ENCODE results near the gene TP73.

TP73 gene

GRCh38 chr1:3649342-3650247 is 2.7 kb upstream of the TP73 start, which contains the start of gene WRAP73:
Gene WRAP73 (minus strand): TSS chr1:3650103. CDS start chr1:3649999, 104 bp downstream.
- no peak for TF ChIP-seq ZNF274 (IDR thresholded peaks at IDR 0.05; ENCODE audit: low read depth, low read length)
- peak within 1 kb of the TSS; percentile 86 for H3K4me3 ChIP-seq (ENCODE audit: low read length)

- TF ChIP-seq ZNF274 (IDR thresholded peaks at IDR 0.05; ENCODE audit: low read depth, low read length): no peak
- H3K4me3 ChIP-seq (ENCODE audit: low read length): no peak overlapping the region
Observed at GRCh38 chr1:3650248-3651025, 1.9 kb upstream of the TP73 start.

DNA sequence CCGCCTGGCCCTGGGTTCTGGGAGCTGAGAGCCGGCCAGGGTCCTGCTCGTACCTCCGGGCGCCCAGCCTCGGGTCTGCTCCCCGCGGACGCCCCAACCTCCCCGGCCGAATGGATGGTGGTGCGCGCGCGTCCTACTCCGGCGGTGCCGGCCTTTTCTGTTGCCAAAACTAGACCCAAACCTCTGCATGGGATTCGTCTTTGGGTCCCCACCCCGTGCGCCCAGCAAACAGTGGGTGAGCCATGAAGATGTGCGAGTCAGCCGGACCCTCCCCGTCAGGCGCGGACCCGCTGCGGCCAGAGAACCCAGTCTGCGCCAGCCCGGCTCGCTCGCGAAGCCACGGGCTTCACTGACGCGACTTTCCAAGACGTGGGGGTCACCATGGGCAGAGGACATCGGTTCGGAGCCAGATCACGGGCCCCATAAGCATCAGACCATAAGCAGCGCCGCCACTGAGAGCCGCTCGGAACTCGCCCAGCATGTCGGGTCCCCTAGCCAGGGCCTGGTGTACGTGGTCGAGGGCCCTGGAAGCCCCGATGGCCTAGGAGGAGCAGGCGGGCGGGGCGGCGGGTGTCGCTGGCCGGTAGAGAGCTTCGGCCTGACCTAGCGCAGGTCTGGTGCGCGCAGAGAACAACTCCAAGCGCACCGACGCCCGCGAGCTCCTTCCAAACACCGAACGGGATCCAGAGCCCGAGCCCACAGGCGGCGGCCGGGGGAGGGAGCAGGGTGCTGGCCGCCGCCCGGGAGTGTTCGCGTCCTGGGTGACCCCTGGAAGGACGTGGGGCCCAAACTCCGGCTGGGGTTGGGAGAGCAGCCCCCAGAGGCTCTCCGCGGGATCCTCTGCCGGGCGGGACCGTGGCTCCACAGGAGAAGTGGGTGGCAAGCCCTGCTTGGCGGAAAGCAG is 1.0 kb upstream of the TP73 start:
- no peak for TF ChIP-seq ZNF274 (IDR thresholded peaks at IDR 0.05; ENCODE audit: low read depth, low read length)
- no peak overlapping the region for H3K4me3 ChIP-seq (ENCODE audit: low read length)

GRCh38 chr1:3652548-3653285 is 401 bp downstream of the TP73 start:
- peak overlapping the region; percentile 33 for H3K4me3 ChIP-seq (ENCODE audit: low read length)
- no peak for TF ChIP-seq ZNF274 (IDR thresholded peaks at IDR 0.05; ENCODE audit: low read depth, low read length)

GRCh38 chr1:3653286-3653618 is 936 bp downstream of the TP73 start:
- H3K4me3 ChIP-seq (ENCODE audit: low read length): peak overlapping the region; percentile 33
- no peak for TF ChIP-seq ZNF274 (IDR thresholded peaks at IDR 0.05; ENCODE audit: low read depth, low read length)

GRCh38 chr1:3654549-3655281 is 2.4 kb downstream of the TP73 start:
- TF ChIP-seq ZNF274 (IDR thresholded peaks at IDR 0.05; ENCODE audit: low read depth, low read length): no peak

GRCh38 chr1:3656450-3657095 is 4.3 kb downstream of the TP73 start:
- H3K4me3 ChIP-seq (ENCODE audit: low read length): no peak overlapping the region
- no peak for TF ChIP-seq ZNF274 (IDR thresholded peaks at IDR 0.05; ENCODE audit: low read depth, low read length)

More at GRCh38 chr1:3654549-3655281, 2.4 kb downstream of the TP73 start:
- no peak overlapping the region for H3K4me3 ChIP-seq (ENCODE audit: low read length)

DNA sequence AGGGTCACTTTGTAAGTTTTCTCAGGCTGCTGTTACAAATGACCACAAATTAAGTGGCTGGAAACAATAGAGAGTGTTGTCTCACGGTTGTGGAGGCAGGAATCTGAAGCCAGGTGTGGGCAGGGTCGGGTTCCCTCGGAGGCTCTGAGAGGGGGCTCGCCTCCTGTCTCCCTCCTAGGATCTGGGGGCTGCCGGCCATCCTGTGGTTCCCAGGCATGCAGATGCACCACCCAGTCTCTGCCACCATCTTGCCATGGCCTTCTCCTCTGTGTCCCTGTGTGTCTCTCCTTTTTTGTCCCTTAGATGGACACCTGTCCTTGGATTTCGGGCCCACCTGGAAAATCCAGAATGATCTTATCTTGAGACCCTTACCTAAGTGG is 4.8 kb downstream of the TP73 start:
- no peak for TF ChIP-seq ZNF274 (IDR thresholded peaks at IDR 0.05; ENCODE audit: low read depth, low read length)
- H3K4me3 ChIP-seq (ENCODE audit: low read length): no peak overlapping the region

DNA sequence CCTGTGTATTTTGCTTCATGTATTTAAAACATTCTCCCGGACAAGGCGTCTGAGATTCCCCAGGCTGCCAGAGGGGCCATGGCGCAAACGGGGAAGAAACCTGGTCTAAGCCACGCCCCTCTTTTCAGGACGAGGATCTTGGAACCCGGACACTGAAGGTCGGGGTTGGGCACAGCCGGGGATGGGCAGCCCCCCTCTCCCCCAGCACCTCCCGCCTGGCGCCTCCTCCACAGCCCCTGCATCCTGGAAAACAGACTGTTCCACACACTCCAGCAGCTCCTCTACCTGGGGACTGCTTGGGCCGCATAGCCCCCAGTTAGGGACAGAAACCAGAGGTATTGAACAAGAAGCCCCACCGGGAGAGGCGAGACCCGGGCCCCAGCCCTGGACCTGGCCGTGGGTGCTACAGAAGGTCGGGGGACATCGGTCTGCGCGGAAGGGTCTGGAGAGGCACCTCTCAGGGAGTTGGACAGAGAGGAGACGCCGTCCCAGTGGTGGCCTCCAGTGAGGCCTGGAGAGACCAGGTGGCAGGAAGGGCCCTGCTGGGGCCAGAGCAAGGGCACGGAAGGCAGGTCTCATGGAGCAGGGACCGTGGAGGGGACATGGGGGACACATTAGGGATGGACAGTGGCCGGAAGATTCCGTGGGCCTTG is 5.4 kb downstream of the TP73 start:
- no peak overlapping the region for H3K4me3 ChIP-seq (ENCODE audit: low read length)
- TF ChIP-seq ZNF274 (IDR thresholded peaks at IDR 0.05; ENCODE audit: low read depth, low read length): no peak

- no peak overlapping the region for H3K4me3 ChIP-seq (ENCODE audit: low read length)
- TF ChIP-seq ZNF274 (IDR thresholded peaks at IDR 0.05; ENCODE audit: low read depth, low read length): no peak
Observed at GRCh38 chr1:3658231-3658615, 5.9 kb downstream of the TP73 start.

DNA sequence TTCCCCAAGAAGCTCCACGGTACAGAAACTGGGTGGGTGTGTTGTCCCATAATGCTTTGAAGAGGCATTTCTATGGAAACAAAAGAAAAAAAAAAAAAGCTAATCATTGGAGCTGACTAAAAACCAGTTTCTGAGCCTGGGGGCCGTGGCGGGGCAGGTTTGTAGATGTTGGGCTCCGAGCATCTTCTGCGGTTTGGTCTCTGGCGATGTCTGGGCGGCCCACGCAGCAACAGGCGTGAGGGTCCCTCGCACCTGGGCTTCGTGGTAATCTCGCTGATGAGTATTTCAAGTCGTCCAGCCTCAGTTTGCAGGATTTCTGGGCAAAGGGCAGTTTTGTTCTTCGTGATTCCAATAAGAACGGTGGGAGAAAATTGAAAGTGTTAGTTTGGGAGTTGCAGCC is 6.8 kb downstream of the TP73 start:
- no peak for TF ChIP-seq ZNF274 (IDR thresholded peaks at IDR 0.05; ENCODE audit: low read depth, low read length)
- H3K4me3 ChIP-seq (ENCODE audit: low read length): no peak overlapping the region

DNA sequence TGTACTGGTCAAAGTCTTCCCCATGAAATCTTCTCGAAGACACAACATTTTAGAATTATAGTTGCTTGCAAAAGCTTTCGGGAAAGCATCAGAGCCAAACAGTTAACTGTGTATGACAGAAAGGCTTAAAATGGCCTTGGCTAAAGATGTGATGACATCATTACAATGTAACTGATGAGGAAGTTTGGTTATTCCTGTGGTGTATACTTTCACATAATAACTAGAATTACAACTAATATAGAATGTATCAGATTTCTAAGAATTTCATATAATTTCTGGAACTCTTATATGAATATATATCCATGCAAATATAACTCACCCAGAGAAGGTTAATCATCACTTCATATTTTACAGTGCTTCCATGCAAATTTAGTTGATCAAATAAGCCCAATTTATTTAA is 8.4 kb downstream of the TP73 start:
- no peak overlapping the region for H3K4me3 ChIP-seq (ENCODE audit: low read length)
- no peak for TF ChIP-seq ZNF274 (IDR thresholded peaks at IDR 0.05; ENCODE audit: low read depth, low read length)

Data from GM08714 (cell line).